Parathyroid adenoma (tissue), 2 donors: Measurements from ENCODE around the gene LGI4.
"Not testable (repeated sequence)": the region's sequence is repeated elsewhere in the genome, so short reads cannot be mapped to it uniquely, and the experiment has no call there.

Experiments used
- H2AFZ ChIP-seq: fragments of 300-600 bp; sonication (generic); one replicate; pipeline ENCODE4 v1.7.0; 2017; ENCODE audit warnings: antibody characterized with exemption, mild to moderate bottlenecking
- H3K27ac ChIP-seq: fragments of 300-600 bp; sonication (generic); one replicate; pipeline ENCODE4 v1.7.0; 2017
- H3K27me3 ChIP-seq: fragments of 300-600 bp; sonication (generic); one replicate; pipeline ENCODE4 v1.7.0; 2017; ENCODE audit warnings: low read length; ENCODE audit not compliant: control insufficient read depth, insufficient read depth
- H3K36me3 ChIP-seq: fragments of 300-600 bp; sonication (generic); one replicate; pipeline ENCODE4 v1.7.0; 2017; ENCODE audit warnings: low read length; ENCODE audit not compliant: control insufficient read depth, insufficient read depth
- H3K4me1 ChIP-seq: fragments of 300-600 bp; sonication (generic); one replicate; pipeline ENCODE4 v1.7.0; 2017; ENCODE audit warnings: control low read depth
- H3K4me2 ChIP-seq: fragments of 300-600 bp; sonication (generic); one replicate; pipeline ENCODE4 v1.7.0; 2017; ENCODE audit warnings: low read length
- H3K4me3 ChIP-seq: fragments of 300-600 bp; sonication (generic); one replicate; pipeline ENCODE4 v1.7.0; 2017; ENCODE audit warnings: low read depth, low read length
- H3K79me2 ChIP-seq: fragments of 300-600 bp; sonication (generic); one replicate; pipeline ENCODE4 v1.7.0; 2017; ENCODE audit warnings: control low read depth
- H3K9ac ChIP-seq: fragments of 300-600 bp; sonication (generic); one replicate; pipeline ENCODE4 v1.7.0; 2017; ENCODE audit warnings: mild to moderate bottlenecking
- H3K9me3 ChIP-seq: fragments of 300-600 bp; sonication (generic); one replicate; pipeline ENCODE4 v1.7.0; 2017; ENCODE audit warnings: low read length; ENCODE audit not compliant: control insufficient read depth
- TF ChIP-seq, protein P1 (sequence below): fragments of 300-600 bp; sonication (generic); IDR thresholded peaks from one replicate; pipeline ENCODE4 v1.7.0; 2017; ENCODE audit warnings: antibody characterized with exemption, mild to moderate bottlenecking
- donor health status: primary hyperparathyroidism.

The LGI4 gene

DNA sequence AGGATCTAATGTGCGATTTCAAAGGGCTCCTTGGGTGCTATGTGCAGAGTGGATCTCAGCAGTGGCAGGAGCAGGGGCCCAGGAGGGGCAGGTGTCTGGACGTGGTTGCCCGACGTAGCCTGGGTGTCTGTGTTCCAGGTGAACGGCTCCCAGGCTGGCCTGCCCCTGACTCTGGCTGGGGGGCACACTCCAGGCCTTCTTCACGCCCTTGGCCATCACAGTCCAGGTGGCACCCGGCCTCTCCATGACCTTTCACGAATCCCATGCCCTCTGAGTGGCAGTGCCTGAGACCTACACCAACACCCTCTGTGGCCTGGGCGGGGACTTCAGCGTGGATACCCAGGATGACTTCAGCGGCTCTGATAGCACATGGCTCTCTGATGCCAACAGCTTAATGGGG, 30.5 kb downstream of the LGI4 start:
- Histone ChIP-seq H3K4me2 (no peak overlapping the region), H3K9ac (no peak overlapping the region), H3K27ac (no peak overlapping the region), H3K27me3 (no peaks in the 10 kb centered on the region), H3K9me3 (no peaks in the 10 kb centered on the region), H3K4me1 (no peaks in the 10 kb centered on the region), H3K79me2 (no peaks in the 10 kb centered on the region), H2AFZ (no peak overlapping the region), H3K4me3 (no peak overlapping the region), H3K36me3 (no peaks in the 10 kb centered on the region)
- TF ChIP-seq, protein P1, sequence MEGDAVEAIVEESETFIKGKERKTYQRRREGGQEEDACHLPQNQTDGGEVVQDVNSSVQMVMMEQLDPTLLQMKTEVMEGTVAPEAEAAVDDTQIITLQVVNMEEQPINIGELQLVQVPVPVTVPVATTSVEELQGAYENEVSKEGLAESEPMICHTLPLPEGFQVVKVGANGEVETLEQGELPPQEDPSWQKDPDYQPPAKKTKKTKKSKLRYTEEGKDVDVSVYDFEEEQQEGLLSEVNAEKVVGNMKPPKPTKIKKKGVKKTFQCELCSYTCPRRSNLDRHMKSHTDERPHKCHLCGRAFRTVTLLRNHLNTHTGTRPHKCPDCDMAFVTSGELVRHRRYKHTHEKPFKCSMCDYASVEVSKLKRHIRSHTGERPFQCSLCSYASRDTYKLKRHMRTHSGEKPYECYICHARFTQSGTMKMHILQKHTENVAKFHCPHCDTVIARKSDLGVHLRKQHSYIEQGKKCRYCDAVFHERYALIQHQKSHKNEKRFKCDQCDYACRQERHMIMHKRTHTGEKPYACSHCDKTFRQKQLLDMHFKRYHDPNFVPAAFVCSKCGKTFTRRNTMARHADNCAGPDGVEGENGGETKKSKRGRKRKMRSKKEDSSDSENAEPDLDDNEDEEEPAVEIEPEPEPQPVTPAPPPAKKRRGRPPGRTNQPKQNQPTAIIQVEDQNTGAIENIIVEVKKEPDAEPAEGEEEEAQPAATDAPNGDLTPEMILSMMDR = no peak

DNA sequence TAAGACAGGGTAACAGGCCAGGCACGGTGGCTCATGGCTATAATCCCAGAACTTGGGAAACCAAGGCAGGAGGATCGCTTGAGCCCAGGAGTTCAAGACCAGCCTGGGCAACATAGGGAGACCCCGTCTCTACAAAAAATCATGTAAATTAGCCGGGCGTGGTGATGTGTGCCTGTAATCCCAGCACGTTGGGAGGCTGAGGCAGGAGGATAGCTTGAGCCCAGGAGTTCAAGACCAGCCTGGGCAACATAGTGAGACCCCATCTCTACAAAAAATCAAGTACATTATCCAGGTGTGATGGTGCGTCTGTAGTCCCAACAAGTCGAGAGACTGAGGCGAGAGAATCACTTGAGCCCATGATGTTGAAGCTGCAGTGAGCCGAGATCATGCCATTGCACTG, 31.2 kb downstream of the LGI4 start:
- H3K27me3 ChIP-seq, H3K27ac ChIP-seq, H3K9me3 ChIP-seq, H3K79me2 ChIP-seq, H3K4me3 ChIP-seq, H3K9ac ChIP-seq, H3K4me2 ChIP-seq, H3K36me3 ChIP-seq, H2AFZ ChIP-seq, H3K4me1 ChIP-seq: not testable (repeated sequence)

DNA sequence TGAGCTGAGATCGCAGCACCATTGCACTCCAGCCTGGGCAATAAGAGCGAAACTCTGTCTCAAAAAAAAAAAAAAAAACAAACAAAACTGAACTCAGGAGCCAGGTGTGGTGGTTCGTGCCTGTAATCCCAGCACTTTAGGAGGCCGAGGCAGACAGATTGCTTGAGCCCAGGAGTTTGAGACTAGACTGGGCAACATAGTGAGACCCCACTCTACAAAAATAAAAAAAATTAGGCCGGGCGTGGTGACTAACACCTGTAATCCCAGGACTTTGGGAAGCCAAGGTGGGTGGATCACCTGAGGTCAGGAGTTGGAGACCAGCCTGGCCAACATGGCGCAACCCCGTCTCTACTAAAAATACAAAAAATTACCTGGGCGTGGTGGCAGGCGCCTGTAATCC, 32.9 kb downstream of the LGI4 start:
- H2AFZ ChIP-seq, H3K27ac ChIP-seq, H3K36me3 ChIP-seq: not testable (repeated sequence)

DNA sequence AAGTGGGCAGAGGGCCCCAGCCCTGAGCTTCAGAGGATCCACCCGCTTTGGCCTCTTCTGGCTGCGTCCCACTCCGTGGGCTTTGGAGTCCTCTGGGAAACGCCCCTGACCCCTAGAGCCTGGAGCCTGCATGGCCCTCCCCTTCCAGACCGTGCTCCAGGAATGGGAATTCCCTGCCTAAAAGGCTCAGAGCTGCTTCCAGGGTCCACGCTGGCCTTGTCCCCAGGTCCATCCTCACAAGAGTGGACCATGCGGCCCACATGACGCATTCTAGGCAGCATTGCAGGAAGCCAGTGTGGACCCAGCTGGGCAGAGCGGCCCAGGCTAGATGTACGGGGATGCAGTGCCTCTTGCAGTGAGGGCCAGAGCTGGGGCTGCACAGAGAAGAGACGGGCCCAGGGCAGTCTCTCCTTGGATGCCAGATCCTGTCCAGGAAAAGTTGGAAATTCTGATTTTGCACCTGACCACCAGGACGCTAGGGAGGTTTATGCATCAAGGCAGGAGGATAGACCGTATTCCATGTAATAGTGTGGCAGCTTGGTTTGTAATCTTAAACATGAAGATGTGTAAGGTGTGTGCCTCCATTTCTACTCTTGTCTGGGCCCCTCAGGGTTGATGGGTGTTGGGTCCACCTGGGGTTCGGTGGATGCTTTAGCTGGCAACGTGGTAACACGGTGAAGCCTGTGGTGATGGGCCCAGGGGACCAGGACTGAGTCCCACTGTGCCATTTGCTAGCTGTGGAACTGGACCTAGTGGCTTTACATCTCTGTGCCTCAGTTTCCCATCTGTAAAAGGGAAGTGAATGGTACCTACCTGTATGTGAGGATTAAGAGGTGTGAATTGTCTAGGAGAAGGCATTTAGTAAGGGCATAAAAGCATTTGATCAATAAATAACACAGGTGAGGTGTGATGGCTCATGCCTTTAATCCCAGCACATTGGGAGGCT, 34.0 kb downstream of the LGI4 start:
- no peak overlapping the region for H3K4me3 ChIP-seq
- no peak overlapping the region for H3K9ac ChIP-seq
- no peaks in the 10 kb centered on the region for H3K9me3 ChIP-seq
- H3K36me3 ChIP-seq = no peaks in the 10 kb centered on the region
- no peak overlapping the region for H3K27ac ChIP-seq
- TF ChIP-seq, protein P1 = no peak
- no peak overlapping the region for H2AFZ ChIP-seq
- no peaks in the 10 kb centered on the region for H3K27me3 ChIP-seq
- no peaks in the 10 kb centered on the region for H3K79me2 ChIP-seq
- no peaks in the 10 kb centered on the region for H3K4me1 ChIP-seq
- no peak overlapping the region for H3K4me2 ChIP-seq

More for the DNA sequence above, 32.9 kb downstream of the LGI4 start:
- H3K9ac ChIP-seq, H3K4me1 ChIP-seq, H3K9me3 ChIP-seq, H3K27me3 ChIP-seq, H3K79me2 ChIP-seq, H3K4me2 ChIP-seq, H3K4me3 ChIP-seq: not testable (repeated sequence)

DNA sequence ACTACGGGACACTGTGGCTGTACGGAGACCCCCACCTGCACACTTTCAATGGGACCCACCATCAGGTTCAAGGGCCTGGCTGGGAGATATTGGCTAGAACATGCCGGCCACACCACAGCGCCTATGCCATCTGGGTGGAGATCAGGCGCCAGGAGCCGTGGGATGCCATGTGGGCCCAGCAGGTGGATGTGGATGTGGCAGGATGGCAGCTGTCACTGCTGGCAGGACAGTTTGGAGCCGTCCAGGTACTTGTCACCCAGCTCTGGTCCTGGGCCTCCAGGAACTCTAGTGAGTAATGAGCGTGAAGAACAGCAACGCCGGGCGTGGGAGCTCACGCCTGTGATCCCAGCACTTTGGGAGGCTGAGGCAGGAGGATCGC, 35.0 kb downstream of the LGI4 start:
- Histone ChIP-seq H3K27me3 (no peaks in the 10 kb centered on the region), H3K27ac (no peak overlapping the region)

More for the DNA sequence above, 35.0 kb downstream of the LGI4 start:
- no peaks in the 10 kb centered on the region for H3K4me1 ChIP-seq
- no peak overlapping the region for H3K4me3 ChIP-seq
- no peaks in the 10 kb centered on the region for H3K79me2 ChIP-seq
- no peaks in the 10 kb centered on the region for H3K36me3 ChIP-seq
- no peak overlapping the region for H3K9ac ChIP-seq
- H3K4me2 ChIP-seq = no peak overlapping the region
- no peak overlapping the region for H2AFZ ChIP-seq
- TF ChIP-seq, protein P1 = no peak
- no peaks in the 10 kb centered on the region for H3K9me3 ChIP-seq
